Motor neuron (in vitro differentiated cells): ENCODE data around the gene PRR29. TPM values are rescaled to one million over a fixed set of nuclear protein-coding genes. Genes with fewer than 3 reads are reported as not detected.

Experiments used
- ATAC-seq, 8 experiments: fragments of 200-7000 bp; cut with Tn5 transposase; replicated peaks in 6 of 8; 2 replicates each; pipeline ENCODE4 v1.8.0; 2021; ENCODE audit warnings: mild to moderate bottlenecking in 8 of 8, moderate library complexity in 8 of 8
- H3K27ac ChIP-seq, 2 donors: fragments of 250-450 bp; sonication (Bioruptor Pico); 2 replicates each; pipeline ENCODE4 v1.9.0; 2021; ENCODE audit warnings: antibody characterized with exemption in 2 of 2, mild to moderate bottlenecking in 2 of 2, moderate library complexity in 1 of 2
- H3K4me1 ChIP-seq, 2 donors: fragments of 250-450 bp; sonication (Bioruptor Pico); replicated peaks in 1 of 2; 2 replicates each; pipeline ENCODE4 v1.6.1; 2021; ENCODE audit warnings: antibody characterized with exemption in 2 of 2, mild to moderate bottlenecking in 2 of 2, moderate library complexity in 1 of 2
- H3K4me3 ChIP-seq, 5 donors: fragments of 250-450 bp; sonication (Bioruptor Pico); 2 replicates each; pipeline ENCODE4 v1.9.0; 2021; ENCODE audit warnings: antibody characterized with exemption in 5 of 5, mild to moderate bottlenecking in 5 of 5, moderate library complexity in 4 of 5
- WGBS, 10 experiments: fragments of 450-650 bp; shearing (Covaris generic); methylation state at CpG; one replicate each; pipeline ENCODE4 v1.0.0; 2022; 5-methylcytosine and 5-hydroxymethylcytosine counted together
- in situ Hi-C, 9 experiments: fragments of 400-800 bp; cut with MboI; loops; one replicate each; pipeline ENCODE4 v1.15.0; 2021; ENCODE audit warnings: low sequenced_read_pairs in 9 of 9, low pct_unique_long_range_greater_than_20kb in 2 of 9; ENCODE audit not compliant: unreplicated experiment in 9 of 9
- total RNA-seq, 8 experiments: library from RNA; unstranded; fragments of 300-600 nt; gene quantifications; 2 replicates each; pipeline versions ENCODE4 v1.2.3 to v1.2.4, GENCODE V29; 2022

Gene PRR29
- total RNA-seq, 8 experiments from 2014 or later = 0.36 to 25.1 (median 0.53) TPM

- 0 to 32% (median 0%) methylated on average over 1 to 3 of the region's 3 CpGs for WGBS, 10 experiments
- in situ Hi-C loops = loop anchor here in 3 of 9 experiments (25.0 kb wide), 2 partner anchors 108 to 258 kb away; partner anchors contain the start of gene ERN1 (in 1 of the 3)
- Histone ChIP-seq H3K4me3 (no peak overlapping the region), H3K27ac (no peak overlapping the region), H3K4me1 (no peaks in the 10 kb centered on the region)
- peak in 4 of 8 experiments; percentile 29 to 79 (median 71) for ATAC-seq
These were observed 30.8 kb downstream of the PRR29 start for GRCh38 chr17:64028874-64029464.

GRCh38 chr17:64032081-64032480, 33.9 kb downstream of the PRR29 start:
- ATAC-seq = no peak
- Histone ChIP-seq H3K4me1 (no peaks in the 10 kb centered on the region), H3K4me3 (no peak overlapping the region), H3K27ac (no peak overlapping the region)
- in situ Hi-C loops = loop anchor here in 3 of 9 experiments (10.0 to 25.0 kb wide), 3 partner anchors 103 to 255 kb away; partner anchors contain the start of gene ERN1 (in 2 of the 3)
- WGBS, 10 experiments = 54 to 97% (median 82%) methylated on average over 3 to 4 of the region's 4 CpGs; no CpG with 5 or more reads in 2 of the 10 experiments

- Histone ChIP-seq H3K4me1 (no peaks in the 10 kb centered on the region), H3K4me3 (no peak overlapping the region), H3K27ac (no peak overlapping the region)
- 72 to 100% (median 93%) methylated on average over 1 to 5 of the region's 14 CpGs; no CpG with 5 or more reads in 2 of the 10 experiments for WGBS, 10 experiments
- in situ Hi-C loops = loop anchor here in 3 of 9 experiments (10.0 to 25.0 kb wide), 3 partner anchors 98 to 251 kb away; partner anchors contain the start of gene ERN1 (in 2 of the 3)
- ATAC-seq = no peak
These were observed 38.2 kb downstream of the PRR29 start for GRCh38 chr17:64036198-64036922.

- in situ Hi-C loops = loop anchor here in 3 of 9 experiments (10.0 to 25.0 kb wide), 3 partner anchors 98 to 250 kb away; partner anchors contain the start of gene ERN1 (in 2 of the 3)
- Histone ChIP-seq H3K27ac (no peak overlapping the region), H3K4me3 (no peak overlapping the region), H3K4me1 (no peaks in the 10 kb centered on the region)
- no peak for ATAC-seq
- WGBS, 10 experiments = 73 to 100% (median 80%) methylated on average over 2 to 5 of the region's 6 CpGs; no CpG with 5 or more reads in 5 of the 10 experiments
These were observed 39.0 kb downstream of the PRR29 start for GRCh38 chr17:64037180-64037579.

GRCh38 chr17:64037802-64038201, 39.7 kb downstream of the PRR29 start:
- Histone ChIP-seq H3K4me1 (no peaks in the 10 kb centered on the region), H3K27ac (no peak overlapping the region), H3K4me3 (no peak overlapping the region)
- 0 to 100% (median 84%) methylated on average over 1 to 5 of the region's 5 CpGs; no CpG with 5 or more reads in 3 of the 10 experiments for WGBS, 10 experiments
- in situ Hi-C loops = loop anchor here in 3 of 9 experiments (10.0 to 25.0 kb wide), 3 partner anchors 97 to 249 kb away; partner anchors contain the start of gene ERN1 (in 2 of the 3)
- no peak for ATAC-seq

GRCh38 chr17:64038331-64039105, 40.4 kb downstream of the PRR29 start:
- 0 to 85% (median 63%) methylated on average over 1 to 9 of the region's 16 CpGs; no CpG with 5 or more reads in 3 of the 10 experiments for WGBS, 10 experiments
- no peaks in the 10 kb centered on the region for H3K4me1 ChIP-seq
- H3K27ac ChIP-seq = no peak overlapping the region
- no peak for ATAC-seq
- no peak overlapping the region for H3K4me3 ChIP-seq
- in situ Hi-C loops = loop anchor here in 3 of 9 experiments (10.0 to 25.0 kb wide), 3 partner anchors 96 to 249 kb away; partner anchors contain the start of gene ERN1 (in 2 of the 3)

- Histone ChIP-seq H3K4me3 (no peak overlapping the region), H3K27ac (no peak overlapping the region), H3K4me1 (no peaks in the 10 kb centered on the region)
- in situ Hi-C loops = loop anchor here in 3 of 9 experiments (10.0 to 25.0 kb wide), 3 partner anchors 96 to 248 kb away; partner anchors contain the start of gene ERN1 (in 2 of the 3)
- 76 to 100% (median 89%) methylated on average over 2 to 3 of the region's 3 CpGs for WGBS, 10 experiments
- no peak for ATAC-seq
These were observed 40.9 kb downstream of the PRR29 start for GRCh38 chr17:64039106-64039400.

- Histone ChIP-seq H3K4me3 (no peak overlapping the region), H3K27ac (no peak overlapping the region), H3K4me1 (no peaks in the 10 kb centered on the region)
- WGBS, 10 experiments = 50 to 86% (median 84%) methylated on average over 1 to 6 of the region's 6 CpGs; no CpG with 5 or more reads in 3 of the 10 experiments
- in situ Hi-C loops = loop anchor here in 3 of 9 experiments (25.0 kb wide), 2 partner anchors 97 to 247 kb away; partner anchors contain the start of gene ERN1 (in 1 of the 3)
- ATAC-seq = no peak
These were observed 42.1 kb downstream of the PRR29 start for GRCh38 chr17:64040206-64040605.

GRCh38 chr17:64041912-64042311, 43.8 kb downstream of the PRR29 start:
- Histone ChIP-seq H3K4me3 (no peak overlapping the region), H3K27ac (no peak overlapping the region)

GRCh38 chr17:64042700-64043485, 44.7 kb downstream of the PRR29 start:
- no peak overlapping the region for H3K4me3 ChIP-seq
- 60 to 100% (median 87%) methylated on average over 1 to 9 of the region's 12 CpGs; no CpG with 5 or more reads in 2 of the 10 experiments for WGBS, 10 experiments
- no peak for ATAC-seq
- in situ Hi-C loops = loop anchor here in 3 of 9 experiments (25.0 kb wide), 2 partner anchors 94 to 244 kb away; partner anchors contain the start of gene ERN1 (in 1 of the 3)
- no peak overlapping the region for H3K27ac ChIP-seq
- H3K4me1 ChIP-seq = no peaks in the 10 kb centered on the region

More at GRCh38 chr17:64041912-64042311, 43.8 kb downstream of the PRR29 start:
- in situ Hi-C loops = loop anchor here in 3 of 9 experiments (25.0 kb wide), 2 partner anchors 95 to 245 kb away; partner anchors contain the start of gene ERN1 (in 1 of the 3)
- no peaks in the 10 kb centered on the region for H3K4me1 ChIP-seq
- 50 to 100% (median 71%) methylated on average over 2 to 10 of the region's 11 CpGs for whole genome bisulfite sequencing, 10 experiments
- no peak for ATAC-seq

GRCh38 chr17:64045176-64045575, 47.0 kb downstream of the PRR29 start:
- in situ Hi-C loops = loop anchor here in 3 of 9 experiments (25.0 kb wide), 2 partner anchors 92 to 242 kb away; partner anchors contain the start of gene ERN1 (in 1 of the 3)
- no peak for ATAC-seq
- no peaks in the 10 kb centered on the region for H3K4me1 ChIP-seq
- WGBS, 10 experiments = 50 to 100% (median 87%) methylated on average over 1 to 5 of the region's 13 CpGs; no CpG with 5 or more reads in 4 of the 10 experiments
- H3K27ac ChIP-seq = no peak overlapping the region
- no peak overlapping the region for H3K4me3 ChIP-seq
